A673 (cell line): Measurements from ENCODE around the gene MIEF1. TPM values are rescaled to one million over a fixed set of nuclear protein-coding genes. Genes with fewer than 3 reads are reported as not detected.
A peak's percentile ranks its signal among the peaks of the same experiment; 100 is the strongest.

Experiments used
- BruUV-seq: library from RNA; stranded (reverse); fragments of 400-500 nt; replicated peaks from 2 replicates; lab custom pipeline; 2021; lab: Mats Ljungman, UMichigan
- CTCF ChIA-PET: fragments of 300-600 bp; sonication (Branson Sonifier 250); formaldehyde crosslinking; loops from one replicate; lab custom pipeline; 2022; ENCODE audit warnings: antibody characterized with exemption; lab: Charles Lee
- POLR2A ChIA-PET: fragments of 300-600 bp; sonication (Branson Sonifier 250); formaldehyde crosslinking; loops from one replicate; lab custom pipeline; 2022; ENCODE audit warnings: antibody characterized with exemption; ENCODE audit not compliant: low non-redundant PET; lab: Charles Lee
- DNase-seq: peaks from one replicate; pipeline ENCODE4 v3.0.0-alpha.2; 2015; ENCODE audit warnings: low spot score
- H3K27ac ChIP-seq: fragments of 200-600 bp; sonication (generic); 2 replicates; pipeline ENCODE4 v1.5.1; 2016; ENCODE audit warnings: mixed run types, low read depth, mild to moderate bottlenecking, mixed read lengths, antibody characterized with exemption, low read length; ENCODE audit not compliant: poor library complexity, severe bottlenecking
- H3K27me3 ChIP-seq: fragments of 200-600 bp; sonication (generic); replicated peaks from 2 replicates; pipeline ENCODE4 v1.6.1; 2017; ENCODE audit warnings: mixed run types, low read depth, mild to moderate bottlenecking, mixed read lengths, antibody characterized with exemption, low read length; ENCODE audit not compliant: insufficient read depth, poor library complexity
- H3K36me3 ChIP-seq: fragments of 200-600 bp; sonication (generic); 2 replicates; pipeline ENCODE4 v1.6.1; 2016; ENCODE audit warnings: mixed run types, mild to moderate bottlenecking, mixed read lengths, antibody characterized with exemption, low read length; ENCODE audit not compliant: insufficient read depth, poor library complexity, severe bottlenecking
- H3K4me1 ChIP-seq: fragments of 200-600 bp; sonication (generic); 2 replicates; pipeline ENCODE4 v1.6.1; 2017; ENCODE audit warnings: mixed run types, mild to moderate bottlenecking, mixed read lengths, antibody characterized with exemption, low read length; ENCODE audit not compliant: insufficient read depth, poor library complexity, severe bottlenecking
- H3K4me3 ChIP-seq: fragments of 200-600 bp; sonication (generic); 2 replicates; pipeline ENCODE4 v1.5.1; 2016; ENCODE audit warnings: low read depth, mixed run types, mild to moderate bottlenecking, mixed read lengths, low read length; ENCODE audit not compliant: poor library complexity, severe bottlenecking
- H3K9me3 ChIP-seq: fragments of 200-600 bp; sonication (generic); 2 replicates; pipeline ENCODE4 v1.6.1; 2016; ENCODE audit warnings: mixed run types, low read depth, mild to moderate bottlenecking, mixed read lengths, antibody characterized with exemption, low read length; ENCODE audit not compliant: poor library complexity, severe bottlenecking
- CTCF ChIP-seq: fragments of 300-800, 200-600 bp; sonication (generic); conservative IDR thresholded peaks from 2 replicates; pipeline ENCODE4 v1.5.1; 2017; ENCODE audit warnings: low read depth, mild to moderate bottlenecking, antibody characterized with exemption, low read length, moderate library complexity, mixed read lengths
- EZH2 ChIP-seq: fragments of 200-600 bp; sonication (generic); IDR thresholded peaks from 2 replicates; pipeline ENCODE4 v1.6.1; 2017; ENCODE audit warnings: borderline replicate concordance, low read depth, mild to moderate bottlenecking, mixed read lengths, antibody characterized with exemption, low read length; ENCODE audit not compliant: poor library complexity, severe bottlenecking
- intact Hi-C: fragments of 100-400 bp; cut with micrococcal nuclease; formaldehyde crosslinking; loops from one replicate; pipeline ENCODE4 v1.10.0; 2022; ENCODE audit not compliant: unreplicated experiment
- total RNA-seq: library from RNA; stranded (reverse); gene quantifications from 2 replicates; pipeline ENCODE4 v1.2.3, GENCODE V29; 2021

The MIEF1 gene
- total RNA-seq, 1 experiment from 2014 or later: 55.1 TPM

- intact Hi-C loops: loop anchor here (5.0 to 10.0 kb wide), 2 partner anchors 134 to 212 kb away; partner anchors contain the start of genes RPL3 and TAB1
Measured at GRCh38 chr22:39528681-39529486, 26.8 kb downstream of the MIEF1 start.

GRCh38 chr22:39529487-39529851 lies 27.4 kb downstream of the MIEF1 start:
- Histone ChIP-seq H3K36me3 (peaks cover 29% of the 10 kb centered on the region), H3K27ac (no peak overlapping the region), H3K4me1 (peaks cover 44% of the 10 kb centered on the region), H3K27me3 (no peaks in the 10 kb centered on the region), H3K9me3 (no peaks in the 10 kb centered on the region), H3K4me3 (no peak overlapping the region)
- BruUV-seq: no TSS peak
- no peak for TF ChIP-seq EZH2
- TF ChIP-seq CTCF: no peak; the same call in 1 of the 2 replicates
- no peak for DNase-seq
- intact Hi-C loops: loop anchor here (5.0 to 10.0 kb wide), 2 partner anchors 135 to 212 kb away; partner anchors contain the start of genes RPL3 and TAB1
- CTCF ChIA-PET: interaction anchor here (0.6 to 2.1 kb wide), 13 partner anchors 27 to 760 kb away, joined by 3 to 26 read pairs (median 5); partner anchors contain the start of genes MIEF1, SYNGR1 and TAB1
- POLR2A ChIA-PET: interaction anchor here (0.6 to 0.7 kb wide), 2 partner anchors 210 to 358 kb away, joined by 3 to 5 read pairs; partner anchors contain the start of gene RPL3

More at GRCh38 chr22:39528681-39529486, 26.8 kb downstream of the MIEF1 start:
- no TSS peak for BruUV-seq
- peaks cover 41% of the 10 kb centered on the region for H3K4me1 ChIP-seq
- POLR2A ChIA-PET: interaction anchor here (0.6 to 0.7 kb wide), 2 partner anchors 210 to 358 kb away, joined by 3 to 5 read pairs; partner anchors contain the start of gene RPL3
- H3K4me3 ChIP-seq: no peak overlapping the region
- H3K36me3 ChIP-seq: peaks cover 35% of the 10 kb centered on the region
- CTCF ChIA-PET: interaction anchor here (0.6 to 2.1 kb wide), 18 partner anchors 9 to 760 kb away, joined by 3 to 26 read pairs (median 5); partner anchors contain the start of genes ATF4, MIEF1, SYNGR1 and TAB1
- H3K27me3 ChIP-seq: no peaks in the 10 kb centered on the region
- peak; percentile 99 for TF ChIP-seq CTCF
- TF ChIP-seq EZH2: no peak
- DNase-seq: peak; percentile 95
- H3K9me3 ChIP-seq: no peaks in the 10 kb centered on the region
- H3K27ac ChIP-seq: peak overlapping the region; percentile 24

- TF ChIP-seq CTCF (no peak), EZH2 (no peak)
- intact Hi-C loops: loop anchor here (2.0 to 10.0 kb wide), 3 partner anchors 359 to 815 kb away; partner anchors contain the start of gene ADSL
Measured at GRCh38 chr22:39530116-39530515, 28.0 kb downstream of the MIEF1 start.

More at GRCh38 chr22:39530116-39530515, 28.0 kb downstream of the MIEF1 start:
- no TSS peak for BruUV-seq
- H3K4me3 ChIP-seq: no peak overlapping the region
- H3K27me3 ChIP-seq: no peaks in the 10 kb centered on the region
- no peak for DNase-seq
- no peak overlapping the region for H3K27ac ChIP-seq
- H3K4me1 ChIP-seq: peaks cover 49% of the 10 kb centered on the region
- ChIA-PET POLR2A (no interaction called here), CTCF (interaction anchor here (0.7 to 2.1 kb wide), 3 partner anchors 14 to 506 kb away, joined by 3 to 20 read pairs (median 4); no protein-coding TSS in a partner anchor)
- no peaks in the 10 kb centered on the region for H3K9me3 ChIP-seq
- peaks cover 23% of the 10 kb centered on the region for H3K36me3 ChIP-seq
